GM21390 (cell line): ENCODE results near the gene NECTIN2.
"Not testable (repeated sequence)": the region's sequence is repeated elsewhere in the genome, so short reads cannot be mapped to it uniquely, and the experiment has no call there.

Source experiments
- ATAC-seq: cut with Tn5 transposase; IDR thresholded peaks from one replicate; pipeline ENCODE4 v1.9.1; 2021; ENCODE audit not compliant: unreplicated experiment

Gene NECTIN2

GRCh38 chr19:44816301-44816700 lies 29.8 kb upstream of the NECTIN2 start:
- no peak for ATAC-seq

DNA sequence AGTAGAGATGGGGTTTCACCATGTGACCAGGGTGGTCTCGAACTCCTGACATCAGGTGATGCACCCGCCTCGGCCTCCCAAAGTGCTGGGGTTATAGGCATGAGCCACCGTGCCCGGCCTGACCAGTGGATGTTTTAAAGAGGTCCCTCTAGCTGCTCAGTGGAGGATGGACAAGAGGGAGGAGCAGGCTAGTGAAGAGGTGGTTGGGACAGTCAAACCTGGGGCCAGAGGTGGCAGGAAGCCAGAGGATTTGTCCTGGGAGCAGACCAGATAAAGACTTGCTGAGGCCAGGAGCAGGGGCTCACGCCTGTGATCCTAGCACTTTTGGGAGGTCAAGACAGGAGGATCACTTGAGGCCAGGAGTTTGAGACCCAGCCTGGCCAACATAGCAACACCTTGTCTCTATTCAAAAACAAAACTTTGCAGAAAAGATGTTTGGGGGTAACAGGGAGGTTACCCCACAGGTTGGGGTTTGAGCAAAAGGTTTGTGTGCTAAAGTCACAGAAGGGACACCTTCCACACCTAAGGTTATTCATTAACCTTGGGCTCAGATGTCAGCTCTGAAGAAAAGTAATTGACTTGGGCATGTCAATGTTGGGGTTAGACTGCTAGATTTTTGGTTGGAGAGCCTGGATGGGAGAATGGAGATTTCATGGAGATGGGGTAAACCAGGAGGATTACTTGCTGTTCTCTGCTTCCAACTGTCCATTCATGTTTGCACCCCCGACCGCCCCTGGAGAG lies 28.2 kb upstream of the NECTIN2 start:
- no peak for ATAC-seq

- no peak for ATAC-seq
These were observed 27.5 kb upstream of the NECTIN2 start for GRCh38 chr19:44818466-44819031.

GRCh38 chr19:44819246-44819832 lies 26.8 kb upstream of the NECTIN2 start:
- ATAC-seq = no peak

- no peak for ATAC-seq
These were observed 25.2 kb upstream of the NECTIN2 start for GRCh38 chr19:44820648-44821609.

DNA sequence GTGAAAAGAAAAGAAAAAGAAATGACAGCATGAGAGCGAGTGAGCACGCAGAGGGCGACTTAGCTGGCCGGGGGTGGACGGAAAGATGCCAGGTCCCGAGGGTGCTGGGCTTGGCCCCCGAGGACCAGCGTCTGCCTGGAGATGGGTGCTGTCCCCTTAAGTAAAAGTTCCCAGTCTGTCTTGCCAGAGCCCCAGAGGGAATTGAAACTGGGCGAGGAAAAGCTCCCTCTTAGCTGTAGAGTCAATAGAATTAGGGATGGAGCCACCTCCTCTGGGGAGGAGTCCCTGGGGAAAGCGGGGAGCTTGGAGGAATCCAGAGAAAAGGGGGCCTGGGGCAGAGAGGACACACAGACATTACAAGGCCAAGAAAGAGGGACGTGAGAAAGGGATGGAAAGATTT lies 23.9 kb upstream of the NECTIN2 start:
- no peak for ATAC-seq

- ATAC-seq = no peak
These were observed 23.3 kb upstream of the NECTIN2 start for GRCh38 chr19:44822670-44823372.

GRCh38 chr19:44823373-44823698 lies 22.8 kb upstream of the NECTIN2 start:
- no peak for ATAC-seq

DNA sequence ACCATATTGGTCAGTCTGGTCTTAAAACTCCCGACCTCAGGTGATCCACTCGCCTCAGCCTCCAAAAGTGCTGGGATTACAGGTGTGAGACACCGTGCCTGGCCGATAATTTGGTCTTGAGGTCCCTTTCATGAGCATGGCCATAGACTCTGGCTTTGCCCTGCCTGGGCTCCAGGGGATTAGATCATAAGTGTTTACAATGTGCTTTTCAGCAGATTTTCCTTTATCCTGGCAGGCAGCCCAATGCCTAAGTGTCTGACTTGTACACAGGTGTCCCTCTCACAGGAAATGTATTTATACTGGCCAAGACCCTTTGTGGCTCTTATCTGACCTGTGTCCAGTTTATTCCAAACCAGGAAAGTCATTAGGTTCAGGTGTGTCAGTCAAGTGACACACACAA lies 21.3 kb upstream of the NECTIN2 start:
- no peak for ATAC-seq

- not testable (repeated sequence) for ATAC-seq
These were observed 13.2 kb upstream of the NECTIN2 start for GRCh38 chr19:44832875-44833274.

- ATAC-seq = not testable (repeated sequence)
These were observed 11.7 kb upstream of the NECTIN2 start for GRCh38 chr19:44834399-44834798.

DNA sequence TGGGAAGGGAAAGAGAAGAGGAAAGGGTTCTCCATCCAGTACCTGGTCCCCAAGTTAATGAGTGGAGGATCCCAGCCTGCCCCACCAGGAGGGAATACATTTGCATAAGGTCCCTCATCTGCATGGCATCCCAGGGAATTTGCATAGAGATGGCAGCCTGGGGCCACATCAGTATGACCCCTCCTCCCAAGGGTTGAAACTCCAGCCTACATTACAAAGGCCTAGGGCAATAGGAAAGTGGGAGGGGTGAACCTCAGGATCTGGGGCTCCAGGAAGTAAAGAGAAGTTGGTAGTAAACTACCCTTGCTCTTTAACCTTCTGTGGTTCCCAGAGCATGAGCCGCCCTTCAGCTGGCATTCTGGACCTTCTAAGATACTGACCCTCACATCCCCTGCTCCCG lies 6.8 kb upstream of the NECTIN2 start:
- no peak for ATAC-seq

GRCh38 chr19:44840811-44841210 lies 5.3 kb upstream of the NECTIN2 start:
- no peak for ATAC-seq

- no peak for ATAC-seq
These were observed 4.9 kb upstream of the NECTIN2 start for GRCh38 chr19:44841231-44841630.

DNA sequence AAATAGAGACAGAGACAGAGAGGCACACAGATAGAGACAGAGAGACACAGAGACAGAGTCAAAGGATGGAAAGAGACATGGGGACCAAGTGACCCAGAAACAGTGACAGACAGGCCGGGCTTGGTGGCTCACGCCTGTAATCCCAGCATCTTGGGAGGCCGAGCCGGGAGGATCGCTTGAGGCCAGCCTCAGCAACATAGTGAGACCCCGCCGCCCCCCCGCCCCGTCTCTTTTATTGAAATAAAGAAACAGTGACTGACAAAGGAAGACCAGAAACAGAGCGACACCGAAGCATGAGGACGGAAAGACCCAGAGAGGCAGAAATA lies 848 bp upstream of the NECTIN2 start:
- no peak for ATAC-seq

DNA sequence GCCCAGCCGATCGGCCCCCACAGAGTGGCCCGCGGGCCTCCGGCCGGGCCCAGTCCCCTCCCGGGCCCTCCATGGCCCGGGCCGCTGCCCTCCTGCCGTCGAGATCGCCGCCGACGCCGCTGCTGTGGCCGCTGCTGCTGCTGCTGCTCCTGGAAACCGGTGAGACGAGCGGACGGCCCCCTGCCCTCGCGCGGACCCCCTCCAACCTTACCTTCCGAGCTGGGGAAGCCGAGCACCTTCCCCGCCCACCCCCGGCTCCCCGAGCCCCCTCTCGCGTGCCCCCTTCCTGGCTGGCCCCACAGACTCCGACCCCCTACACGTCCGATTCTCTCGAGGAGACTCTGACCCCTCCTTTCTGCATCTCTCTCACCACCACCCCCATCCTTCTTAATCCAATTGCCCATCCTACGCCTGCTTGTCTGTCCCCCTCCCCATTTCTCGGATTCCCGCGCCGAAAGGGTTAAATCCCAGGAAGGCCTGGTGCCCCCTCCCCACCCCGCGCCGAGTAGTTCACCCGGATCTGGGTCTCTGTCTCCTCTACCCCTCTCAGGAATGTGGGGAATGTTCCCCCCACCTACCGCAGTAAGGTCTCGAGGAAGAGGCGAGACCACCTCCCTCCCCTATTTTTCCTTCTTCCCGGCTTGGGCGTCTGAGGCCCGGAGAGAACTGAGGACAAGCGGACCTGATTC lies 502 bp downstream of the NECTIN2 start:
- no peak for ATAC-seq

GRCh38 chr19:44847144-44848035 lies 1.3 kb downstream of the NECTIN2 start:
- no peak for ATAC-seq

- no peak for ATAC-seq
These were observed 2.1 kb downstream of the NECTIN2 start for GRCh38 chr19:44848036-44848811.
